NB4 (cell line): ENCODE results near the gene CPNE5.

Experiments used
- CTCF ChIP-seq: IDR thresholded peaks from one replicate; pipeline ENCODE4 v1.5.1; 2012; ENCODE audit warnings: low read depth, low read length
- POLR2A ChIP-seq: IDR thresholded peaks from 2 replicates; pipeline ENCODE4 v1.6.1; 2011; ENCODE audit warnings: mild to moderate bottlenecking; ENCODE audit not compliant: insufficient read length; ENCODE audit errors: extremely low read depth

DNA sequence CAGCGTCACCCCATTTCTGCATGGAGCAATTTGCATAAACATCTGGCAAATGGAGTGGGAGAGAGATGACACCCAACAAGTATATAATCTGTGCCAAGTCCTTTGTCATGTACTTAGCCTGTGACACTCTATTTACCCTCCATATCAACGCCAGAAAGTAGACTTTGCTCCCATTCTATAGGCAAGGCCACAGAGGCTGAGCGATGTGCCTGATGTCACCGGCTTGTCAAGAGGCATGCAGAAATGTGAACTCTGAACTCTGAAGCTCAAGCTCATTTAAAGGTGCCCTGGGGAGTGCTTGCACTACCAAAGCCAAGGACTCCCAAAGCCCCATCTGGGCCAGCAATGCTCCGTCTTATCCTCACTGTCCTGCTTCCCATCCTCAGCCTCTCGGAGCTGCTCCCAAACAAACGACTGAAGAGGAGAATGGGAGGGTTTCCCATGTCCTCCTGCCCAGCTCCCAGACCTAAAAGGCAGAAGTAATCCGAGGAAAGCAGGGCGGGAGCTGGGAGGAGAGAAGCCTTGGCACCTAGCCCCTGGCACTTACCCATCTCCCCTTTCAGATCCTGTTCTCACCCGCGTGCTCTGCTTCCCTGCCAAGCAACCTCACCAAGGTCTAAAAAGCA lies 9.2 kb downstream of the CPNE5 start:
- TF ChIP-seq CTCF, result no peak
- no peak for TF ChIP-seq POLR2A
